H9 (cell line): Measurements from ENCODE around the gene MATK. TPM values are rescaled to one million over a fixed set of nuclear protein-coding genes. Genes with fewer than 3 reads are reported as not detected.

Source experiments
- DNase-seq: peaks from one replicate; pipeline ENCODE4 v3.0.0-alpha.2; 2017
- H2AFZ ChIP-seq: one replicate; pipeline ENCODE4 v1.6.1; 2013; ENCODE audit warnings: mild to moderate bottlenecking, low read length, control low read depth, moderate library complexity
- H2AK5ac ChIP-seq: 2 replicates; pipeline ENCODE4 v1.6.1; 2013; ENCODE audit warnings: low read length, control low read depth, mixed read lengths; ENCODE audit not compliant: insufficient read length
- H2BK120ac ChIP-seq: one replicate; pipeline ENCODE4 v1.6.1; 2013; ENCODE audit warnings: low read depth, mild to moderate bottlenecking, low read length, control low read depth, inconsistent platforms; ENCODE audit not compliant: poor library complexity, severe bottlenecking
- H2BK12ac ChIP-seq: 2 replicates; pipeline ENCODE4 v1.6.1; 2013; ENCODE audit warnings: low read length, control low read depth, mixed read lengths, low read depth; ENCODE audit not compliant: insufficient read length
- H2BK15ac ChIP-seq: 2 replicates; pipeline ENCODE4 v1.6.1; 2013; ENCODE audit warnings: low read depth, low read length, control low read depth
- H2BK20ac ChIP-seq: one replicate; pipeline ENCODE4 v1.6.1; 2013; ENCODE audit warnings: low read depth, mild to moderate bottlenecking, low read length, control low read depth, inconsistent platforms; ENCODE audit not compliant: poor library complexity, severe bottlenecking
- H2BK5ac ChIP-seq: 2 replicates; pipeline ENCODE4 v1.6.1; 2013; ENCODE audit warnings: low read length, control low read depth, mixed read lengths; ENCODE audit not compliant: insufficient read length
- H3K14ac ChIP-seq: 2 replicates; pipeline ENCODE4 v1.6.1; 2013; ENCODE audit warnings: low read length, control low read depth; ENCODE audit not compliant: insufficient read depth
- H3K18ac ChIP-seq: 2 replicates; pipeline ENCODE4 v1.6.1; 2013; ENCODE audit warnings: low read depth, mild to moderate bottlenecking, mixed read lengths, low read length, control low read depth; ENCODE audit not compliant: insufficient read length
- H3K23ac ChIP-seq: 2 replicates; pipeline ENCODE4 v1.6.1; 2013; ENCODE audit warnings: low read length, control low read depth, mixed read lengths, low read depth; ENCODE audit not compliant: insufficient read length
- H3K23me2 ChIP-seq: 2 replicates; pipeline ENCODE4 v1.6.1; 2013; ENCODE audit warnings: low read depth, mild to moderate bottlenecking, mixed read lengths, low read length, control low read depth; ENCODE audit not compliant: insufficient read length, poor library complexity, severe bottlenecking
- H3K27ac ChIP-seq: 2 replicates; pipeline ENCODE4 v1.5.1; 2013; ENCODE audit warnings: low read length, control low read depth, mixed read lengths, low read depth; ENCODE audit not compliant: insufficient read length
- H3K27me3 ChIP-seq: 2 replicates; pipeline ENCODE4 v1.6.1; 2013; ENCODE audit warnings: low read length, control low read depth, inconsistent platforms; ENCODE audit not compliant: insufficient read depth
- H3K4ac ChIP-seq: 2 replicates; pipeline ENCODE4 v1.6.1; 2013; ENCODE audit warnings: low read depth, mild to moderate bottlenecking, control low read depth, inconsistent platforms, low read length, moderate library complexity
- H3K4me1 ChIP-seq: 2 replicates; pipeline ENCODE4 v1.6.1; 2013; ENCODE audit warnings: low read length, control low read depth, inconsistent platforms; ENCODE audit not compliant: insufficient read depth
- H3K4me2 ChIP-seq: 2 replicates; pipeline ENCODE4 v1.6.1; 2013; ENCODE audit warnings: low read length, control low read depth, mixed read lengths; ENCODE audit not compliant: insufficient read length, insufficient read depth
- H3K56ac ChIP-seq: 2 replicates; pipeline ENCODE4 v1.6.1; 2013; ENCODE audit warnings: low read depth, mild to moderate bottlenecking, mixed read lengths, low read length, control low read depth; ENCODE audit not compliant: insufficient read length
- H3K79me1 ChIP-seq: 2 replicates; pipeline ENCODE4 v1.6.1; 2013; ENCODE audit warnings: low read depth, mild to moderate bottlenecking, moderate library complexity, low read length, control low read depth, inconsistent platforms; ENCODE audit not compliant: insufficient read depth, poor library complexity, severe bottlenecking
- H3K79me2 ChIP-seq: 2 replicates; pipeline ENCODE4 v1.6.1; 2013; ENCODE audit warnings: low read length, control low read depth, inconsistent platforms; ENCODE audit not compliant: insufficient read depth
- H3K9ac ChIP-seq: 2 replicates; pipeline ENCODE4 v1.6.1; 2013; ENCODE audit warnings: low read length, control low read depth, mixed read lengths; ENCODE audit not compliant: insufficient read length; ENCODE audit errors: extremely low read depth
- H3K9me3 ChIP-seq: one replicate; pipeline ENCODE4 v1.6.1; 2013; ENCODE audit warnings: low read depth, low read length, inconsistent platforms; ENCODE audit not compliant: control insufficient read depth
- H3T11ph ChIP-seq: one replicate; pipeline ENCODE4 v1.6.1; 2013; ENCODE audit warnings: mild to moderate bottlenecking, low read length, control low read depth, inconsistent platforms
- H4K20me1 ChIP-seq: one replicate; pipeline ENCODE4 v1.6.1; 2013; ENCODE audit not compliant: control insufficient read depth, insufficient read length, insufficient read depth
- H4K5ac ChIP-seq: 2 replicates; pipeline ENCODE4 v1.6.1; 2013; ENCODE audit warnings: low read depth, mild to moderate bottlenecking, mixed read lengths, low read length, control low read depth; ENCODE audit not compliant: insufficient read length
- H4K8ac ChIP-seq: replicated peaks from 2 replicates; pipeline ENCODE4 v1.6.1; 2013; ENCODE audit warnings: low read length, control low read depth, mixed read lengths, low read depth; ENCODE audit not compliant: insufficient read length
- H4K91ac ChIP-seq: 2 replicates; pipeline ENCODE4 v1.6.1; 2013; ENCODE audit warnings: low read depth, mild to moderate bottlenecking, moderate library complexity, mixed read lengths, low read length, control low read depth; ENCODE audit not compliant: insufficient read length
- H3K27ac Mint-ChIP-seq, 3 experiments: 2 replicates in 2 of 3; 3 replicates in 1 of 3; pipeline ENCODE4 v1.8.0; 2020 to 2021; ENCODE audit warnings: mixed read lengths in 3 of 3, mild to moderate bottlenecking in 1 of 3, moderate library complexity in 1 of 3
- H3K27me3 Mint-ChIP-seq: 2 replicates; pipeline ENCODE4 v1.8.0; 2021; ENCODE audit warnings: low read depth, mild to moderate bottlenecking, moderate library complexity, mixed read lengths
- H3K36me3 Mint-ChIP-seq, 3 experiments: 2 replicates in 2 of 3; 3 replicates in 1 of 3; pipeline ENCODE4 v1.8.0; 2020 to 2021; ENCODE audit warnings: low read depth in 3 of 3, mixed read lengths in 3 of 3; ENCODE audit not compliant: insufficient read depth in 1 of 3
- H3K4me1 Mint-ChIP-seq, 2 experiments: 2 replicates each; pipeline ENCODE4 v1.8.0; 2020; ENCODE audit warnings: mixed read lengths in 2 of 2
- H3K4me3 Mint-ChIP-seq, 2 experiments: 2 replicates in 1 of 2; 3 replicates in 1 of 2; pipeline ENCODE4 v1.8.0; 2020 to 2021; ENCODE audit warnings: mild to moderate bottlenecking in 2 of 2, mixed read lengths in 2 of 2, moderate library complexity in 1 of 2
- H3K9me3 Mint-ChIP-seq, 2 experiments: 2 replicates in 1 of 2; 3 replicates in 1 of 2; pipeline ENCODE4 v1.8.0; 2020; ENCODE audit warnings: mild to moderate bottlenecking in 2 of 2, mixed read lengths in 2 of 2, moderate library complexity in 1 of 2
- WGBS: extraction: QIAGEN DNeasy Blood & Tissue Kit; methylation state at CpG from one replicate; pipeline ENCODE4 v1.1.7; 2013; ENCODE audit warnings: missing lambda C conversion rate, low lambda C conversion rate, mixed read lengths; ENCODE audit not compliant: insufficient read length; ENCODE audit errors: extremely low coverage; 5-methylcytosine and 5-hydroxymethylcytosine counted together
- total RNA-seq: library from RNA; stranded (reverse); gene quantifications from 2 replicates; pipeline ENCODE4 v1.2.1, GENCODE V29; 2021
- TF ChIP-seq, protein P1 (sequence below): fragments of 200-600 bp; sonication (generic); conservative IDR thresholded peaks from 3 replicates; pipeline ENCODE4 v1.8.0; 2021; ENCODE audit warnings: antibody characterized with exemption, mild to moderate bottlenecking

MATK gene
- total RNA-seq, 1 experiment from 2014 or later = 13.5 TPM

DNA sequence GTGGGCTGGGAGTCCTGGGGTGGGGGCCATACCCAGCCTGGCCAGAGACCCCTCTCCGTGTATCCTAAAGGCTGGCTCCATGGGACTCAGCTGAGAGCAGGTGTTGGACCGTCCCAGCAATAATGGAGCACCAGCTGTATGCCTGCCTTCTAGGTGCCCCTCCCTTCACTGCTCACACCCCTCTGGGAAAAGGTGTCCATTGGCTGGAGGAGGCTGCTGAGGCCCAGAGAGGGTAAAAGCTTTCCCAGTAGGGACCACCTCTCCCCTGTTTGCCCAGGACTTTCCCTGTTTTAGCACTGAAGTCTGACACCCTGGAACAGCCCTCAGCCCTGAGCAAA is 10.8 kb downstream of the MATK start:
- Histone ChIP-seq H4K91ac (no peak overlapping the region), H4K20me1 (no peaks in the 10 kb centered on the region), H3K4ac (no peak overlapping the region), H3T11ph (no peak overlapping the region), H2AK5ac (no peak overlapping the region), H2BK120ac (no peak overlapping the region), H3K23me2 (no peaks in the 10 kb centered on the region), H3K27ac (no peak overlapping the region), H3K18ac (no peak overlapping the region), H4K8ac (no peak overlapping the region), H3K23ac (no peak overlapping the region), H2BK12ac (no peak overlapping the region), H3K56ac (no peak overlapping the region), H4K5ac (no peak overlapping the region), H3K4me1 (no peaks in the 10 kb centered on the region), H2BK15ac (no peak overlapping the region), H3K9me3 (no peaks in the 10 kb centered on the region), H3K79me1 (no peaks in the 10 kb centered on the region), H3K14ac (no peak overlapping the region; the same call in 1 of the 2 replicates), H3K9ac (no peak overlapping the region), H2BK20ac (no peak overlapping the region), H3K79me2 (no peaks in the 10 kb centered on the region), H3K4me2 (no peak overlapping the region), H2AFZ (no peak overlapping the region), H3K27me3 (no peaks in the 10 kb centered on the region), H2BK5ac (no peak overlapping the region)
- TF ChIP-seq, protein P1, sequence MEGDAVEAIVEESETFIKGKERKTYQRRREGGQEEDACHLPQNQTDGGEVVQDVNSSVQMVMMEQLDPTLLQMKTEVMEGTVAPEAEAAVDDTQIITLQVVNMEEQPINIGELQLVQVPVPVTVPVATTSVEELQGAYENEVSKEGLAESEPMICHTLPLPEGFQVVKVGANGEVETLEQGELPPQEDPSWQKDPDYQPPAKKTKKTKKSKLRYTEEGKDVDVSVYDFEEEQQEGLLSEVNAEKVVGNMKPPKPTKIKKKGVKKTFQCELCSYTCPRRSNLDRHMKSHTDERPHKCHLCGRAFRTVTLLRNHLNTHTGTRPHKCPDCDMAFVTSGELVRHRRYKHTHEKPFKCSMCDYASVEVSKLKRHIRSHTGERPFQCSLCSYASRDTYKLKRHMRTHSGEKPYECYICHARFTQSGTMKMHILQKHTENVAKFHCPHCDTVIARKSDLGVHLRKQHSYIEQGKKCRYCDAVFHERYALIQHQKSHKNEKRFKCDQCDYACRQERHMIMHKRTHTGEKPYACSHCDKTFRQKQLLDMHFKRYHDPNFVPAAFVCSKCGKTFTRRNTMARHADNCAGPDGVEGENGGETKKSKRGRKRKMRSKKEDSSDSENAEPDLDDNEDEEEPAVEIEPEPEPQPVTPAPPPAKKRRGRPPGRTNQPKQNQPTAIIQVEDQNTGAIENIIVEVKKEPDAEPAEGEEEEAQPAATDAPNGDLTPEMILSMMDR = no peak
- no CpG with 5 or more reads among the region's 2 CpGs for WGBS
- Mint-ChIP-seq H3K9me3 (no peaks in the 10 kb centered on the region), H3K27me3 (no peaks in the 10 kb centered on the region; the same call in 1 of the 2 replicates), H3K4me1 (peaks cover 7 to 18% of the 10 kb centered on the region in 2 experiments), H3K36me3 (no peaks in the 10 kb centered on the region; a peak in 2 of 7 replicates), H3K4me3 (no peak overlapping the region), H3K27ac (no peak overlapping the region)
- peak; percentile 14 for DNase-seq
